22Rv1 (cell line): ENCODE data around the gene TMED10.
"Not testable (repeated sequence)": the region's sequence is repeated elsewhere in the genome, so short reads cannot be mapped to it uniquely, and the experiment has no call there.

Experiments
- H3K27ac ChIP-seq: fragments of 450-650 bp; 2 replicates; pipeline ENCODE4 v1.5.1; 2017
- CTCF ChIP-seq: fragments of 450-650 bp; IDR thresholded peaks from 2 replicates; pipeline ENCODE4 v1.5.1; 2017; ENCODE audit warnings: mild to moderate bottlenecking
- ZFX ChIP-seq: fragments of 450-650 bp; IDR thresholded peaks from 2 replicates; pipeline ENCODE4 v1.6.1; 2017; ENCODE audit warnings: antibody characterized with exemption, borderline replicate concordance

TMED10 gene

GRCh38 chr14:75184039-75184438 lies 7.6 kb upstream of the TMED10 start:
- H3K27ac ChIP-seq: no peak overlapping the region
- TF ChIP-seq CTCF: no peak
- TF ChIP-seq ZFX: no peak

GRCh38 chr14:75183225-75183624 lies 6.8 kb upstream of the TMED10 start:
- H3K27ac ChIP-seq: no peak overlapping the region
- TF ChIP-seq ZFX (no peak), CTCF (no peak)

- H3K27ac ChIP-seq: no peak overlapping the region
- TF ChIP-seq CTCF: no peak
- TF ChIP-seq ZFX: no peak
Measured at GRCh38 chr14:75182821-75183220, 6.4 kb upstream of the TMED10 start.

GRCh38 chr14:75182163-75182562 lies 5.8 kb upstream of the TMED10 start:
- H3K27ac ChIP-seq: not testable (repeated sequence)

- TF ChIP-seq ZFX (no peak), CTCF (no peak)
- H3K27ac ChIP-seq: no peak overlapping the region
Measured at GRCh38 chr14:75181293-75182062, 5.1 kb upstream of the TMED10 start.

GRCh38 chr14:75175677-75176141 lies 703 bp downstream of the TMED10 start:
- no peak for TF ChIP-seq CTCF
- TF ChIP-seq ZFX: no peak

GRCh38 chr14:75174066-75174465 lies 2.3 kb downstream of the TMED10 start:
- H3K27ac ChIP-seq: no peak overlapping the region
- TF ChIP-seq CTCF (no peak), ZFX (no peak)

More at GRCh38 chr14:75175677-75176141, 703 bp downstream of the TMED10 start:
- H3K27ac ChIP-seq: peak overlapping the region; percentile 85
